HepG2 (cell line): ENCODE measurements around the gene HIRA. TPM values are rescaled to one million over a fixed set of nuclear protein-coding genes. Genes with fewer than 3 reads are reported as not detected.

Experiments
- FLYWCH1 ChIP-seq: sonication (generic); formaldehyde crosslinking; IDR thresholded peaks from 2 replicates; pipeline ENCODE4 v1.8.1; 2023; ENCODE audit warnings: mild to moderate bottlenecking, missing genetic modification reagents
- MED1 ChIP-seq: sonication (generic); formaldehyde crosslinking; IDR thresholded peaks from 2 replicates; pipeline ENCODE4 v1.4.0; 2020; ENCODE audit warnings: missing genetic modification reagents
- NCOA2 ChIP-seq: sonication (generic); formaldehyde crosslinking; IDR thresholded peaks from 2 replicates; pipeline ENCODE4 v1.8.0; 2022; ENCODE audit warnings: inconsistent platforms
- POLR2G ChIP-seq: fragments of 200-400 bp; formaldehyde crosslinking; IDR thresholded peaks from 2 replicates; pipeline ENCODE4 v1.6.1; 2018; ENCODE audit warnings: mild to moderate bottlenecking, low read depth, low read length, moderate library complexity
- RFXANK ChIP-seq: IDR thresholded peaks from 2 replicates; pipeline ENCODE4 v1.6.1; 2016
- TGIF2 ChIP-seq: IDR thresholded peaks from 2 replicates; pipeline ENCODE4 v1.6.1; 2016; ENCODE audit warnings: control low read depth, missing compliant biosample characterization
- ZFAT ChIP-seq: sonication (generic); formaldehyde crosslinking; conservative IDR thresholded peaks from 2 replicates; pipeline ENCODE4 v1.8.1; 2023; ENCODE audit warnings: missing genetic modification reagents, inconsistent platforms
- ZNF180 ChIP-seq: sonication (generic); formaldehyde crosslinking; IDR thresholded peaks from 2 replicates; pipeline ENCODE4 v1.4.0; 2020; ENCODE audit warnings: low read depth, missing genetic modification reagents, borderline replicate concordance
- ZNF670 ChIP-seq: sonication (generic); formaldehyde crosslinking; IDR thresholded peaks from 2 replicates; pipeline ENCODE4 v1.8.0; 2022; ENCODE audit warnings: mild to moderate bottlenecking, missing genetic modification reagents, borderline replicate concordance
- ZNF792 ChIP-seq: IDR thresholded peaks from 2 replicates; pipeline ENCODE4 v1.6.1; 2016
- polyA plus RNA-seq, 8 experiments: library from polyadenylated mRNA; depleted of rRNA in 3 of 8; stranded (reverse) in 7 of 8; unstranded in 1 of 8; fragments of >200 nt; fragmentation: Illumina TruSeq in 4 of 8; extraction: Trizol in 4 of 8; gene quantifications; 2 replicates each; pipeline versions ENCODE4 v1.2.1 to v1.2.3, GENCODE V29; 2011 to 2016; ENCODE audit warnings: low read depth in 4 of 8, missing spikeins in 1 of 8, mixed read lengths in 1 of 8; ENCODE audit not compliant: insufficient read depth in 1 of 8
- total RNA-seq, 5 experiments: library from RNA; depleted of rRNA; stranded (reverse); fragments of >200 nt; fragmentation: Illumina TruSeq; extraction: Trizol; gene quantifications; 2 replicates each; pipeline ENCODE4 v1.2.3, GENCODE V29; 2016; ENCODE audit warnings: low read depth in 1 of 5
- TF ChIP-seq, protein P1 (sequence below): sonication (generic); formaldehyde crosslinking; IDR thresholded peaks from 2 replicates; pipeline ENCODE4 v1.4.0; 2020; ENCODE audit warnings: missing genetic modification reagents, borderline replicate concordance
- TF ChIP-seq, protein P2 (sequence below): sonication (generic); formaldehyde crosslinking; IDR thresholded peaks from 2 replicates; pipeline ENCODE4 v1.4.0; 2020; ENCODE audit warnings: missing genetic modification reagents, borderline replicate concordance
- TF ChIP-seq, protein P3 (sequence below): sonication (generic); formaldehyde crosslinking; IDR thresholded peaks from 2 replicates; pipeline ENCODE4 v1.5.0; 2020; ENCODE audit warnings: missing genetic modification reagents
- TF ChIP-seq, protein P4 (sequence below): sonication (generic); formaldehyde crosslinking; IDR thresholded peaks from 2 replicates; pipeline ENCODE4 v1.5.1; 2020; ENCODE audit warnings: mild to moderate bottlenecking, missing genetic modification reagents, moderate library complexity
- TF ChIP-seq, protein P5 (sequence below): IDR thresholded peaks from 2 replicates; pipeline ENCODE4 v1.6.1; 2012; ENCODE audit warnings: low read depth, low read length, improper control_type of control experiment
- TF ChIP-seq, protein P6 (sequence below): fragments of 450-650 bp; IDR thresholded peaks from 2 replicates; pipeline ENCODE4 v1.6.1; 2017
- TF ChIP-seq, protein P7 (sequence below): sonication (generic); formaldehyde crosslinking; IDR thresholded peaks from 2 replicates; pipeline ENCODE4 v1.8.1; 2023; ENCODE audit warnings: mild to moderate bottlenecking, missing genetic modification reagents, borderline replicate concordance

Gene HIRA
- total and polyA plus RNA-seq, 2 of the 13 experiments (the other 11 are each of a cell fraction or from before 2014, with no cell fraction given), result 21.5 to 29.2 TPM

DNA sequence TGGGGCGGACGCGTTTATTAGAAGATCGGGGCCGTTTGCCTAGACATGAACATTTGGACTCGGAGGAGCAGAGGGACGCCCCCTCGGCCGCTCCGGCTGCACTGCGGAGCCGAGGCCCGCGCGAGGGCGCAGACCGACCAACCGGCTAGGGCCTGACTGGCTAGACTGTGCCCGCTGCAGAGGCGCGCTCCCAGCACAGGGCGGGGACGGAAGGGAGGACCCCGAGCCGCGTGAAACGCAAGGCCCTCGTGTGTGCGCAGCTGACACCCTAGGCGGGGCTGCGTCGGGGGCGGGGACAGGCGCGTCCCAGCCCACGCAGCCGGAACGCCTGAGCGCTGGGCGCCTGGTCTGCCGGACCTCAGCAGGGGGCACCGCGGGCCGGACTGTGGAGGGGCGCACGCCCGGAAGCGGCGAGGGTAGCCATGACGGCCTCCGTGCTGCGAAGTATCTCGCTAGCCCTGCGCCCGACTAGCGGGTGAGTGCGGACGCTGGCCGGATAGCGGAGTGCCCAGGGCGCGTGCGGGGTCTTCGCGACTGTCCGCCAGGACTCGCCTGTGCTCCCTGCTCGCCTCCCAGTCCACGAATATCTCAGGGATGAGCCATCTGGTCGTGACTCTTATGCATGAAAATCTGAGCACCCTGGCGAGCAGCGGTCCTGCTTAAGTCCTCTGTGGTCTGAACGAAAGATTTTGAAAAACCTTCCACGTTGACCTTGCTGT is 759 bp upstream of the HIRA start, which contains the start of gene MRPL40 (continued):
- TF ChIP-seq, protein P1, sequence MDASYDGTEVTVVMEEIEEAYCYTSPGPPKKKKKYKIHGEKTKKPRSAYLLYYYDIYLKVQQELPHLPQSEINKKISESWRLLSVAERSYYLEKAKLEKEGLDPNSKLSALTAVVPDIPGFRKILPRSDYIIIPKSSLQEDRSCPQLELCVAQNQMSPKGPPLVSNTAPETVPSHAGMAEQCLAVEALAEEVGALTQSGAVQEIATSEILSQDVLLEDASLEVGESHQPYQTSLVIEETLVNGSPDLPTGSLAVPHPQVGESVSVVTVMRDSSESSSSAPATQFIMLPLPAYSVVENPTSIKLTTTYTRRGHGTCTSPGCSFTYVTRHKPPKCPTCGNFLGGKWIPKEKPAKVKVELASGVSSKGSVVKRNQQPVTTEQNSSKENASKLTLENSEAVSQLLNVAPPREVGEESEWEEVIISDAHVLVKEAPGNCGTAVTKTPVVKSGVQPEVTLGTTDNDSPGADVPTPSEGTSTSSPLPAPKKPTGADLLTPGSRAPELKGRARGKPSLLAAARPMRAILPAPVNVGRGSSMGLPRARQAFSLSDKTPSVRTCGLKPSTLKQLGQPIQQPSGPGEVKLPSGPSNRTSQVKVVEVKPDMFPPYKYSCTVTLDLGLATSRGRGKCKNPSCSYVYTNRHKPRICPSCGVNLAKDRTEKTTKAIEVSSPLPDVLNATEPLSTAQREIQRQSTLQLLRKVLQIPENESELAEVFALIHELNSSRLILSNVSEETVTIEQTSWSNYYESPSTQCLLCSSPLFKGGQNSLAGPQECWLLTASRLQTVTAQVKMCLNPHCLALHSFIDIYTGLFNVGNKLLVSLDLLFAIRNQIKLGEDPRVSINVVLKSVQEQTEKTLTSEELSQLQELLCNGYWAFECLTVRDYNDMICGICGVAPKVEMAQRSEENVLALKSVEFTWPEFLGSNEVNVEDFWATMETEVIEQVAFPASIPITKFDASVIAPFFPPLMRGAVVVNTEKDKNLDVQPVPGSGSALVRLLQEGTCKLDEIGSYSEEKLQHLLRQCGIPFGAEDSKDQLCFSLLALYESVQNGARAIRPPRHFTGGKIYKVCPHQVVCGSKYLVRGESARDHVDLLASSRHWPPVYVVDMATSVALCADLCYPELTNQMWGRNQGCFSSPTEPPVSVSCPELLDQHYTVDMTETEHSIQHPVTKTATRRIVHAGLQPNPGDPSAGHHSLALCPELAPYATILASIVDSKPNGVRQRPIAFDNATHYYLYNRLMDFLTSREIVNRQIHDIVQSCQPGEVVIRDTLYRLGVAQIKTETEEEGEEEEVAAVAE (CRISPR knock-in tag), result peak; percentile 84; the same call in 1 of the 2 replicates
- peak; percentile 97 for TF ChIP-seq POLR2G
- 0 out of 2 replicates have a peak, but pooled peaks have one; percentile 69 for TF ChIP-seq RFXANK (CRISPR knock-in tag)
- TF ChIP-seq ZNF180 (CRISPR knock-in tag), result no peak
- peak; percentile 93 for TF ChIP-seq MED1 (CRISPR knock-in tag)
- peak; percentile 67; the same call in 1 of the 2 replicates for TF ChIP-seq NCOA2 (CRISPR knock-in tag)
- TF ChIP-seq, protein P2, sequence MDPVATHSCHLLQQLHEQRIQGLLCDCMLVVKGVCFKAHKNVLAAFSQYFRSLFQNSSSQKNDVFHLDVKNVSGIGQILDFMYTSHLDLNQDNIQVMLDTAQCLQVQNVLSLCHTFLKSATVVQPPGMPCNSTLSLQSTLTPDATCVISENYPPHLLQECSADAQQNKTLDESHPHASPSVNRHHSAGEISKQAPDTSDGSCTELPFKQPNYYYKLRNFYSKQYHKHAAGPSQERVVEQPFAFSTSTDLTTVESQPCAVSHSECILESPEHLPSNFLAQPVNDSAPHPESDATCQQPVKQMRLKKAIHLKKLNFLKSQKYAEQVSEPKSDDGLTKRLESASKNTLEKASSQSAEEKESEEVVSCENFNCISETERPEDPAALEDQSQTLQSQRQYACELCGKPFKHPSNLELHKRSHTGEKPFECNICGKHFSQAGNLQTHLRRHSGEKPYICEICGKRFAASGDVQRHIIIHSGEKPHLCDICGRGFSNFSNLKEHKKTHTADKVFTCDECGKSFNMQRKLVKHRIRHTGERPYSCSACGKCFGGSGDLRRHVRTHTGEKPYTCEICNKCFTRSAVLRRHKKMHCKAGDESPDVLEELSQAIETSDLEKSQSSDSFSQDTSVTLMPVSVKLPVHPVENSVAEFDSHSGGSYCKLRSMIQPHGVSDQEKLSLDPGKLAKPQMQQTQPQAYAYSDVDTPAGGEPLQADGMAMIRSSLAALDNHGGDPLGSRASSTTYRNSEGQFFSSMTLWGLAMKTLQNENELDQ, result peak; percentile 91; the same call in 1 of the 2 replicates
- TF ChIP-seq, protein P3, sequence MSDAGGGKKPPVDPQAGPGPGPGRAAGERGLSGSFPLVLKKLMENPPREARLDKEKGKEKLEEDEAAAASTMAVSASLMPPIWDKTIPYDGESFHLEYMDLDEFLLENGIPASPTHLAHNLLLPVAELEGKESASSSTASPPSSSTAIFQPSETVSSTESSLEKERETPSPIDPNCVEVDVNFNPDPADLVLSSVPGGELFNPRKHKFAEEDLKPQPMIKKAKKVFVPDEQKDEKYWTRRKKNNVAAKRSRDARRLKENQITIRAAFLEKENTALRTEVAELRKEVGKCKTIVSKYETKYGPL (CRISPR knock-in tag), result peak; percentile 62; the same call in 1 of the 2 replicates
- TF ChIP-seq TGIF2 (CRISPR knock-in tag), result peak; percentile 97
- no peak for TF ChIP-seq ZFAT (CRISPR knock-in tag)
- TF ChIP-seq, protein P4, sequence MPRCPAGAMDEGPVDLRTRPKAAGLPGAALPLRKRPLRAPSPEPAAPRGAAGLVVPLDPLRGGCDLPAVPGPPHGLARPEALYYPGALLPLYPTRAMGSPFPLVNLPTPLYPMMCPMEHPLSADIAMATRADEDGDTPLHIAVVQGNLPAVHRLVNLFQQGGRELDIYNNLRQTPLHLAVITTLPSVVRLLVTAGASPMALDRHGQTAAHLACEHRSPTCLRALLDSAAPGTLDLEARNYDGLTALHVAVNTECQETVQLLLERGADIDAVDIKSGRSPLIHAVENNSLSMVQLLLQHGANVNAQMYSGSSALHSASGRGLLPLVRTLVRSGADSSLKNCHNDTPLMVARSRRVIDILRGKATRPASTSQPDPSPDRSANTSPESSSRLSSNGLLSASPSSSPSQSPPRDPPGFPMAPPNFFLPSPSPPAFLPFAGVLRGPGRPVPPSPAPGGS (CRISPR knock-in tag), result peak; percentile 92
- peak; percentile 94 for TF ChIP-seq ZNF670 (CRISPR knock-in tag)
- peak; percentile 96; the same call in 1 of the 2 replicates for TF ChIP-seq ZNF792 (CRISPR knock-in tag)
- TF ChIP-seq, protein P5, sequence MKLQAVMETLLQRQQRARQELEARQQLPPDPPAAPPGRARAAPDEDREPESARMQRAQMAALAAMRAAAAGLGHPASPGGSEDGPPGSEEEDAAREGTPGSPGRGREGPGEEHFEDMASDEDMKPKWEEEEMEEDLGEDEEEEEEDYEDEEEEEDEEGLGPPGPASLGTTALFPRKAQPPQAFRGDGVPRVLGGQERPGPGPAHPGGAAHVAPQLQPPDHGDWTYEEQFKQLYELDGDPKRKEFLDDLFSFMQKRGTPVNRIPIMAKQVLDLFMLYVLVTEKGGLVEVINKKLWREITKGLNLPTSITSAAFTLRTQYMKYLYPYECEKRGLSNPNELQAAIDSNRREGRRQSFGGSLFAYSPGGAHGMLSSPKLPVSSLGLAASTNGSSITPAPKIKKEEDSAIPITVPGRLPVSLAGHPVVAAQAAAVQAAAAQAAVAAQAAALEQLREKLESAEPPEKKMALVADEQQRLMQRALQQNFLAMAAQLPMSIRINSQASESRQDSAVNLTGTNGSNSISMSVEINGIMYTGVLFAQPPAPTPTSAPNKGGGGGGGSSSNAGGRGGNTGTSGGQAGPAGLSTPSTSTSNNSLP, result peak; percentile 64
- no peak for TF ChIP-seq FLYWCH1
- TF ChIP-seq, protein P6, sequence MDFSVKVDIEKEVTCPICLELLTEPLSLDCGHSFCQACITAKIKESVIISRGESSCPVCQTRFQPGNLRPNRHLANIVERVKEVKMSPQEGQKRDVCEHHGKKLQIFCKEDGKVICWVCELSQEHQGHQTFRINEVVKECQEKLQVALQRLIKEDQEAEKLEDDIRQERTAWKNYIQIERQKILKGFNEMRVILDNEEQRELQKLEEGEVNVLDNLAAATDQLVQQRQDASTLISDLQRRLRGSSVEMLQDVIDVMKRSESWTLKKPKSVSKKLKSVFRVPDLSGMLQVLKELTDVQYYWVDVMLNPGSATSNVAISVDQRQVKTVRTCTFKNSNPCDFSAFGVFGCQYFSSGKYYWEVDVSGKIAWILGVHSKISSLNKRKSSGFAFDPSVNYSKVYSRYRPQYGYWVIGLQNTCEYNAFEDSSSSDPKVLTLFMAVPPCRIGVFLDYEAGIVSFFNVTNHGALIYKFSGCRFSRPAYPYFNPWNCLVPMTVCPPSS, result no peak
- TF ChIP-seq, protein P7, sequence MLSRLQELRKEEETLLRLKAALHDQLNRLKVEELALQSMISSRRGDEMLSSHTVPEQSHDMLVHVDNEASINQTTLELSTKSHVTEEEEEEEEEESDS (CRISPR knock-in tag), result peak; percentile 90; the same call in 1 of the 2 replicates
